Measurements from ENCODE around the gene ZFYVE28.

Gene ZFYVE28

DNA sequence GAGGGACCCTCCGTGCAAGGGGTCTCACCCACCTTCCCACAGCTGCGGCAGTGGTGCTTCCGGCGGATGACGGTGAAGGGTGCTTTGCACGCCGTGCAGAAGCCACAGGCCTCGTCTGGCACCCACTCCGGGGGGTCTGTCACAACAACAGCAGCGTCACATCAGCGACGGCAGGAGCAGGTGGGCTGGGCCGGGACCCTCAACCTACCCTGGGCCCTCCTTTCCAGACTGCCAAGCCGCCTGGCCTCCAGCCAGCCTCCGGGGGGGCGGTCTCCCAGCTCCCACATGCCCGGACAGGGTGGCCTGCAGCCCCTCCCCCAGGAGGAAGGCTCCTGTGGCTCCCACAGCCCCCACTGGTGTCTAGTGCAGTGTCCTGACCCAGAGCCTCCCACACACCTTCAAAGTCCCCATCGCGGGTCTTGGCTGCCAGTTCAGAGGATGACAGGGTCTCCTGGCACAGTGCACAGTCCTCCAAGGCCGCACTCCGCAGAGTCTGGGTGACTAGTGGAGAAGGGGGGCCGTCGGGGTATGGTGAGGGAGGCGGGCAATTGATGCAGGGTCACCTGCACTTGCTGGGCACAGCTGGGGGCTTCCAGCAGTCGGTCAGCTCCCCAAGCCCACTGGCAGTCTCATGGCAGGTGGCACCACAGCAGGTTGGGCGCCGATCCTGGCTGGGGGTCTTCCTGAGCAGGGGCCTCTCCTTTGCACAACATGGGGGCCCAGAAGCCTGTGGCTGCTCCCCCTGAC is 147.0 kb downstream of the ZFYVE28 start:
- Histone ChIP-seq H3K4me3 (no peak overlapping the region), H4K20me1 (no peaks in the 10 kb centered on the region), H3K9ac (no peak overlapping the region), H3K4me2 (no peak overlapping the region), H3K27ac (no peak overlapping the region), H3K27me3 (no peaks in the 10 kb centered on the region), H3K4me1 (peaks cover 28% of the 10 kb centered on the region), H3K9me3 (no peaks in the 10 kb centered on the region), H3K36me3 (no peaks in the 10 kb centered on the region)
- no peak for TF ChIP-seq Cebpa-rat (IDR thresholded peaks at IDR 0.05)

DNA sequence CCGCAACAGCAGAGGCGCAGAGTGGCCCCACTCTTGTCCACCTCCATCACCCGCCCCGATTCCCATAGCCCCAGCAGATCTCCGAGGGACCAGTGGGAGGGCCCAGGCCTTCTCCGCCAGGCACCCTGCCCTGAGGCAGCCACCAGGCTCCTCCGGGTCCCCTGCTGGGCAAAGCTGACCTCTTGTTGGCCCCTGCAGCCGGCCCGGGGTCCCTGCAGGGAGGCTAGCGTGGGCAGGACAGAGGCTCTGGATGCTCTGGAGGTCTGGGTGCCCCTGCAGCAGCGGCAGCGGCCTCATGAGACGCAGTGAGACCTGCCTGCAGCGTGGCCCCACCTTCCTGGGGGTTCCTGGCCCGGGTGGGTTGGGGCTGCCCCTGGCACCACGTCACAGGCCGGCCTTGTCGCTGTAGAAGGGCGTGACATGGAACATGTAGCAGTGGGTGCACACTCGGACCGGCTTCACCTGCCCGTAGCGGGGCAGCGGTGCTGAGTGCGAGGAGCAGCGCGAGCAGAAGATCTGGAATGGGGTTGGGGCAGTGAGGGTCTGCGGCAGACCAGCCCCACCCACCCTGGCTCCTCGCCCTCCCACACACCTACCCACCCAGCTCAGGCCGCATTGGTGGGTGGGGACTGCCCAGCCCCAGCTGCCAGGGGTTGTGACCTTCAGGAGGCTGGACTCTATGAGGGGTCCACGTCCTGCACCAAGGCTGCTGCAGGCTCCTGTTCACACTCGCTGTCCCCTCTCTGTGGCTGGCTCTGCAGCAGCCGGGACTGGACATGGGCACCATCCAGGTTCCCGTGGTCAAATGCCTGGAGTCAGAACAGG is 147.9 kb downstream of the ZFYVE28 start:
- Histone ChIP-seq H3K36me3 (no peaks in the 10 kb centered on the region), H3K4me1 (peaks cover 21% of the 10 kb centered on the region), H3K9ac (no peak overlapping the region), H3K4me3 (no peak overlapping the region), H3K9me3 (no peaks in the 10 kb centered on the region), H3K27me3 (no peaks in the 10 kb centered on the region), H3K27ac (no peak overlapping the region), H4K20me1 (no peaks in the 10 kb centered on the region), H3K4me2 (no peak overlapping the region)
- no peak for TF ChIP-seq Cebpa-rat (IDR thresholded peaks at IDR 0.05)

DNA sequence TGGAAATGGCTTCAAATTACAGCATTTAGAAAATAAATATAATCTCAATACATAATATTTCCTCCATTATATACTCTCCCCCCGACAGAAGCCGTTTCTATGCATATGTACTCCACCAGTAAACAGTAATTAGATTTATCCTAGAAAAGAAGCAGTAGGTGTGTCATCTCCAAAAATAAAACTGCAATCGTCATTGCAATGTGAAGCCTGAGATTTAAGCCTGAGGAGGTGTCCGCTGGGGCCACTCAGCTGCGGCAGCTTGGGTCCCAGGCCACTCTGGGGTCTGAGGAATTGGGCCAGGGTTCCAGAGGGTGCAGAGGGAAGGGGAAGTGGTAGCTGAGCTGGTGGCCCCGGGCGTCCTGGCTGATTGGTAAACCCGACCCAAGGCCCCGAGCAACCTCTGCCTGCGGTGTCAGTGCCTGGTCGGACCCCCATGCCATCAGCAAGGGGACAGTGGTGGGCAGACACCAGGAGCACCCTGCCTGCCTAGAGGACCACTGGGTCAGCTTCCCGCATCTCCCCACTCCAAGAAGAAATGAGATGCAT is 148.8 kb downstream of the ZFYVE28 start:
- no peak for TF ChIP-seq Cebpa-rat (IDR thresholded peaks at IDR 0.05)
- H3K4me2 ChIP-seq: no peak overlapping the region
- H3K36me3 ChIP-seq: no peaks in the 10 kb centered on the region
- H3K27me3 ChIP-seq: no peaks in the 10 kb centered on the region
- no peaks in the 10 kb centered on the region for H4K20me1 ChIP-seq
- H3K9me3 ChIP-seq: no peaks in the 10 kb centered on the region
- H3K9ac ChIP-seq: no peak overlapping the region
- no peak overlapping the region for H3K4me3 ChIP-seq
- H3K4me1 ChIP-seq: peaks cover 22% of the 10 kb centered on the region
- H3K27ac ChIP-seq: no peak overlapping the region

DNA sequence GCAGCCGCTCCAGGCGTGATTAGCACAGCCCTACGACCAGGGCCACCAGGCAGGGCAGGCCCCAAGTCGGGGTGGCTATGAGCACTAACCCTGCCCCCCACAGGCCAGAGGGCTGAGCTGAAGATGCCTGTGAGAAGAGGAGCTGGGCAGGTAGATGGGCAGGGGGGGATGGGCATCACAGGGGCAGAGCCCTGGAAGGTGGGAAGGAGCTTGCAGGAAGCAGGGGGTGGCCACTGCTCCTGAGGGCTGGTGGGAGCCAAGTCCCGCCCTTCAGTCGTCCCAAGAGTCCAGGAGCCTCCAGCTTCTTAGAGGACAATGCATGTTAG is 149.3 kb downstream of the ZFYVE28 start:
- no peak for TF ChIP-seq Cebpa-rat (IDR thresholded peaks at IDR 0.05)
- Histone ChIP-seq H4K20me1 (no peaks in the 10 kb centered on the region), H3K4me1 (peaks cover 27% of the 10 kb centered on the region), H3K4me3 (no peak overlapping the region), H3K27ac (no peak overlapping the region), H3K9ac (no peak overlapping the region), H3K36me3 (no peaks in the 10 kb centered on the region), H3K9me3 (no peaks in the 10 kb centered on the region), H3K4me2 (no peak overlapping the region), H3K27me3 (no peaks in the 10 kb centered on the region)

DNA sequence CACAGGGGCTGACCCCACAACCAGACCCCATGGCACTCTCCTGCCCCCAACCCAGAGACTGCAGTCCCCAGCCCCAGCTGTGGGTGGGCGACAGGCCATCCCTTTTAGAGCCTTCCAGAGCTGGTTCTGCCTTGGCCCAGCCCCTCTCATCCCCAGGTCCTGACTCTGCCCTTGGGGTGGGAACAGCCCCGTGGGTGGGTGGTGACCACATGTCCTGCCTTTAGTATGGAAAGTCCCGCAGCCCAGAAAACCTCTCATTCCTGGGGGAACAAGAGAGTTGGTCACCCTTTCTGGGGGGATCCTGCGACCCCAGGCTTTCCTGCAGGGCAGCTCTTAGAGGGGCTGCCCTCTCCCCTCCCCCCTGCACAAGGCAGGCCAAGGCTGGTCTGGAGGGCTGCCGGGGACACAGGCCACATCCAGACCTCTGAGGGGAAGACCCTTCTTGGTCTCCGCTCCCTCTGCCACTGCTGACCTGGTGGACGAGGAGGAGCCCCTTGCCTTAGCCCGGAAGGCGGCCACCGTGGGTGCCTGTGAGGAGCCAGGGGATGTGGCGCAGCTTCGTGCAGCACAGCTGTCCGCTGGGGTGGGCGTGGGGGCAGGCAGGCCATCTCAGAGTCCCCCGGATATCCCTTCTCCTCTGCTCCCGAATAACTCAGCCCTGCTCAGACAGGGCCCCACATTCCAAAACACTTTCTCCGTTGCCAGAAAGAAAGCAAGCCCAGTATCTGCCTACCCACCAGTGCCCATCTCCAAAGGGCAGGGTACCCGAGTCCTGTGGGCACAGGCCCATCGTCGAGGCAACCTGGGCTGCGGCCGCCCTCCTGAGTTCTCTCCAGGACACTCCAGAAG is 149.9 kb downstream of the ZFYVE28 start:
- H3K4me2 ChIP-seq: no peak overlapping the region
- no peak overlapping the region for H3K9ac ChIP-seq
- no peak for TF ChIP-seq Cebpa-rat (IDR thresholded peaks at IDR 0.05)

DNA sequence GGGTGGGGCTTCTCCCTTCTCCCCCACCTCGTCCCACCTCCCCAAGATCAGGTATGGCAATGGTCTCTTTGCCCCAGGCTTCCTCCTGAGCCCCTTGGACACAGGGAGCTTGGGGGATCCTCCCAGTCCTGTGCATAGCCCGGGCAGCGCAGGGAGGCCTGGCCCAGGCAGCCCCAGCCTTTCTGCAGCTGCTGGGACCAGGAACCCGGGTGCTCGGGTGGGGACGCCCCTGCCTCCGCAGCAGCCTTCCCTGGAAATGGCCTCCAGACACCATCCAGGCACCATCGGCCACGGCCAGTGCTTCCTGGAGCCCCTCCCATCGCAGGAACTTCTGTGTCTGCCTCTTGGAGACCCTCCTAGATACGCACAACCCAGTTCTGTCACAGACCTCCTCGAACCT is 150.6 kb downstream of the ZFYVE28 start:
- no peak for TF ChIP-seq Cebpa-rat (IDR thresholded peaks at IDR 0.05)
- Histone ChIP-seq H3K36me3 (no peaks in the 10 kb centered on the region), H3K4me2 (no peak overlapping the region), H3K27me3 (no peaks in the 10 kb centered on the region), H3K9ac (no peak overlapping the region), H3K4me3 (no peak overlapping the region), H3K9me3 (no peaks in the 10 kb centered on the region), H4K20me1 (no peaks in the 10 kb centered on the region), H3K4me1 (peaks cover 34% of the 10 kb centered on the region), H3K27ac (no peak overlapping the region)

More for the DNA sequence above, 149.9 kb downstream of the ZFYVE28 start:
- no peaks in the 10 kb centered on the region for H3K9me3 ChIP-seq
- no peak overlapping the region for H3K27ac ChIP-seq
- H3K27me3 ChIP-seq: no peaks in the 10 kb centered on the region
- no peaks in the 10 kb centered on the region for H4K20me1 ChIP-seq
- H3K4me1 ChIP-seq: peaks cover 33% of the 10 kb centered on the region
- no peaks in the 10 kb centered on the region for H3K36me3 ChIP-seq
- no peak overlapping the region for H3K4me3 ChIP-seq

DNA sequence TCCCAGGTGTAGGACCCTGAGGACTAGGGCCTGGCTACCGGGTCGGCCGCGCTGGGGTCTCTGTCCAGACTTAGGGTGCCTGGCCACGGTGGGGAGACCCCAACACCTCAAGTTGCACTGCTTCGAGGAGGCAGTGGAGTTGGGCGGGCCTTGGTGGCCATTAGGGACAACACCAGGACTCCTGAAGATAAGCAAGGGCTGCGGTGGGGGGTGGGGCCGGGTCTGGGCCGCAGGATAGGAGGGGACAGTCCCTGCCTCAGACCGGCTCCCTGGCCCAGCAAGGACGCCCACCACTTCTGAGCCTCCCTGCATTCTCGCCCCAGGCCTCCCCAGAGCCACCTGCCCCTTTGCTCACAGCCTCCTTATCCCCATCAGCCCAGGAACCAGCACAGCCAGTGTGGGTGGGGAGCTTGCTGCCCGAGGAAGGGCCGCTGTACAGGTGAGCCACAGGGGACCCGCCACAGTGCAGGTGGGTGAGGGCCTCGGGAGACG is 151.1 kb downstream of the ZFYVE28 start:
- Histone ChIP-seq H4K20me1 (no peaks in the 10 kb centered on the region), H3K4me2 (no peak overlapping the region), H3K36me3 (no peaks in the 10 kb centered on the region), H3K27me3 (no peaks in the 10 kb centered on the region), H3K27ac (no peak overlapping the region), H3K9ac (no peak overlapping the region), H3K9me3 (no peaks in the 10 kb centered on the region), H3K4me3 (no peak overlapping the region), H3K4me1 (peaks cover 32% of the 10 kb centered on the region)
- TF ChIP-seq Cebpa-rat (IDR thresholded peaks at IDR 0.05): no peak

DNA sequence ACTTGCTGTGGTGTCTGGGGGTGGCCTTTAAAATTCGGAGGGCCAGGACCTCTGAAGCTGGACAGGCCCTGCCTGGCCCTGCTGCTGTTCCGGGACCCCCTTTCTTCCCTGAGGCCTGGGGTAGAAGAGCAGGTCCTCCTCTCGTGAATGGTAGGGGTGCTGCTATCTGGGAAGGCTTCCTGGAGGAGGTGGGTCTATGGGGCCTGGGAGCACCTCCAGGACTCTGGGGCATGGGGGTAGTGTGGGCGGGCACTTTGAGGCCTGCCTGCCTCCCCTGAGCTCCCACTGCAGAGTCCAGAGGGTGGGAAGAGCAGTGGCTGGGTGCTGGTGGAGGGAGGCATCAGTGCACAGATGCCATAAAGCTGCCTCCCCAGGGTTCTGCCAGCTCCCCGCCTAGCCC is 151.6 kb downstream of the ZFYVE28 start:
- no peaks in the 10 kb centered on the region for H4K20me1 ChIP-seq
- no peaks in the 10 kb centered on the region for H3K27me3 ChIP-seq
- H3K9me3 ChIP-seq: no peaks in the 10 kb centered on the region
- H3K9ac ChIP-seq: no peak overlapping the region
- H3K36me3 ChIP-seq: no peaks in the 10 kb centered on the region
- H3K27ac ChIP-seq: no peak overlapping the region
- peaks cover 29% of the 10 kb centered on the region for H3K4me1 ChIP-seq
- no peak overlapping the region for H3K4me3 ChIP-seq
- H3K4me2 ChIP-seq: no peak overlapping the region
- TF ChIP-seq Cebpa-rat (IDR thresholded peaks at IDR 0.05): no peak

DNA sequence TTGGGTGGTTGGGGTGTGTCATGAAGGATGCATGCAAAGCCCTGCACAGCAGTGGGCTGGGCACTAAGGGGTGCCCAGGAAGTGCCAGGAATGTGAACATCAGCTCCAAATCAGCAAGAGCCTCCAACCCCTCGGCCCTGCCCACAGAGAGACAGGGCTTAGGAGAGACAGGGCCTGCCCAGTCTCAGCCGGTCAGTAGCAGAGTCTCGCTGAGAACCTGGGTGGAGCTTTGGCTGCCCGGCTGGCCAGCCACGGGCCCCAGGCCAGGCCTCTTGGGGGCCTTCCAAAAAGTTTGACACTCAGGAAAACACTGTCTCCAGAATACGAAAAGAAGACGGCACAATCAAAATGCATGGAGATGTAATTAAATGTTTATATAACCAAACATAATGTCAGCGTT is 152.3 kb downstream of the ZFYVE28 start:
- Histone ChIP-seq H3K27me3 (no peaks in the 10 kb centered on the region), H3K4me2 (no peak overlapping the region), H3K27ac (no peak overlapping the region), H3K9ac (no peak overlapping the region), H3K4me1 (peaks cover 29% of the 10 kb centered on the region), H3K4me3 (no peak overlapping the region), H3K9me3 (no peaks in the 10 kb centered on the region), H3K36me3 (no peaks in the 10 kb centered on the region), H4K20me1 (peaks cover 1% of the 10 kb centered on the region)
- no peak for TF ChIP-seq Cebpa-rat (IDR thresholded peaks at IDR 0.05)

All from BLaER1 (cell line).